ENCODE data around the gene WASL. TPM values are rescaled to one million over a fixed set of nuclear protein-coding genes. Genes with fewer than 3 reads are reported as not detected.
"Not testable (repeated sequence)": the region's sequence is repeated elsewhere in the genome, so short reads cannot be mapped to it uniquely, and the experiment has no call there.

Gene WASL
- total RNA-seq: 10 to 100 TPM; 42.5 to 55.9 (median 47.9) TPM

GRCh38 chr7:123748734-123749536, at the start of gene WASL:
TSS of gene WASL (minus strand) at chr7:123749003. CDS start at chr7:123748734, 269 bp downstream.
- peak within 1 kb of the TSS; percentile 82 to 88 for H3K4me3 ChIP-seq
- H3K9me3 ChIP-seq: no peaks in the 10 kb centered on the region
- WGBS, 2 donors (ENCODE audit: low coverage in 1 of 2): 0% methylated on average over 1 of the region's 93 CpGs; no CpG with 5 or more reads in 1 of the 2 donors
- peak; percentile 96 for ATAC-seq
- H3K27me3 ChIP-seq: no peaks in the 10 kb centered on the region
- TF ChIP-seq POLR2A (IDR thresholded peaks at IDR 0.05): peak; percentile 93
- TF ChIP-seq EP300 (IDR thresholded peaks at IDR 0.05): no peak
- peak in 2 of 4 experiments; percentile 46 to 47 for TF ChIP-seq CTCF (IDR thresholded peaks at IDR 0.05)
- TF ChIP-seq POLR2AphosphoS5 (IDR thresholded peaks at IDR 0.05): peak; percentile 93
- H3K36me3 ChIP-seq: no peaks in the 10 kb centered on the region
- peaks cover 7 to 70% (median 27%) of the 10 kb centered on the region in 3 donors for H3K4me1 ChIP-seq
- H3K27ac ChIP-seq: peak within 1 kb of the TSS; percentile 92 to 99 (median 97)

- Histone ChIP-seq H3K36me3 (no peaks in the 10 kb centered on the region), H3K4me3 (no peak overlapping the region), H3K27ac (no peak overlapping the region), H3K4me1 (peaks cover 0 to 11% (median 0%) of the 10 kb centered on the region in 3 donors), H3K27me3 (no peaks in the 10 kb centered on the region), H3K9me3 (no peaks in the 10 kb centered on the region)
- TF ChIP-seq POLR2AphosphoS5 (IDR thresholded peaks at IDR 0.05) (peak; percentile 36), POLR2A (IDR thresholded peaks at IDR 0.05) (no peak), CTCF (IDR thresholded peaks at IDR 0.05) (peak; percentile 37 to 61 (median 52)), EP300 (IDR thresholded peaks at IDR 0.05) (no peak)
- peak; percentile 88 for ATAC-seq
- WGBS, 2 donors (ENCODE audit: low coverage in 1 of 2): 39 to 45% methylated on average over 2 of the region's 2 CpGs
Observed at GRCh38 chr7:123797673-123798531, 49.1 kb upstream of the WASL start.

GRCh38 chr7:123796568-123796967, 47.8 kb upstream of the WASL start:
- Histone ChIP-seq H3K36me3 (no peaks in the 10 kb centered on the region), H3K27me3 (no peaks in the 10 kb centered on the region), H3K9me3 (no peaks in the 10 kb centered on the region), H3K27ac (no peak overlapping the region), H3K4me3 (no peak overlapping the region), H3K4me1 (peaks cover 0 to 11% (median 0%) of the 10 kb centered on the region in 3 donors)
- 92 to 100% methylated on average over 1 of the region's 1 CpG for WGBS, 2 donors (ENCODE audit: low coverage in 1 of 2)
- TF ChIP-seq POLR2AphosphoS5 (IDR thresholded peaks at IDR 0.05): no peak
- no peak for TF ChIP-seq POLR2A (IDR thresholded peaks at IDR 0.05)
- no peak for TF ChIP-seq CTCF (IDR thresholded peaks at IDR 0.05)
- TF ChIP-seq EP300 (IDR thresholded peaks at IDR 0.05): no peak
- ATAC-seq: no peak

GRCh38 chr7:123795917-123796316, 47.1 kb upstream of the WASL start:
- TF ChIP-seq POLR2AphosphoS5 (IDR thresholded peaks at IDR 0.05) (no peak), EP300 (IDR thresholded peaks at IDR 0.05) (no peak), POLR2A (IDR thresholded peaks at IDR 0.05) (no peak), CTCF (IDR thresholded peaks at IDR 0.05) (no peak)
- H3K36me3 ChIP-seq: no peaks in the 10 kb centered on the region
- 82 to 88% methylated on average over 1 of the region's 1 CpG for WGBS, 2 donors (ENCODE audit: low coverage in 1 of 2)
- no peak overlapping the region for H3K27ac ChIP-seq
- no peaks in the 10 kb centered on the region for H3K9me3 ChIP-seq
- no peaks in the 10 kb centered on the region for H3K27me3 ChIP-seq
- no peak overlapping the region for H3K4me3 ChIP-seq
- no peak for ATAC-seq
- H3K4me1 ChIP-seq: peaks cover 0 to 11% (median 0%) of the 10 kb centered on the region in 3 donors

GRCh38 chr7:123795116-123795515, 46.3 kb upstream of the WASL start:
- not testable (repeated sequence) for H3K27me3 ChIP-seq, H3K4me3 ChIP-seq, ATAC-seq, H3K9me3 ChIP-seq, H3K36me3 ChIP-seq, H3K27ac ChIP-seq
- WGBS, 2 donors (ENCODE audit: low coverage in 1 of 2): 14 to 100% methylated on average over 1 of the region's 1 CpG
- H3K4me1 ChIP-seq: peaks cover 0 to 11% (median 0%) of the 10 kb centered on the region in 3 donors
